Fibroblast of lung (primary cell): ENCODE data around the gene ZFR. TPM values are rescaled to one million over a fixed set of nuclear protein-coding genes. Genes with fewer than 3 reads are reported as not detected.
"Not testable (repeated sequence)": the region's sequence is repeated elsewhere in the genome, so short reads cannot be mapped to it uniquely, and the experiment has no call there.

Experiments
- DNase-seq, 2 donors: peaks; one replicate each; pipeline versions ENCODE4 v3.0.0 to v3.0.0-alpha.2; 2010; ENCODE audit warnings: low read depth in 2 of 2
- H2AFZ ChIP-seq: 2 replicates; pipeline ENCODE4 v1.5.1; 2012; ENCODE audit warnings: low read length, control low read depth, inconsistent platforms
- H3K27ac ChIP-seq: 2 replicates; pipeline ENCODE4 v1.5.1; 2011; ENCODE audit warnings: low read length, control low read depth; ENCODE audit not compliant: insufficient read depth
- H3K27me3 ChIP-seq: 2 replicates; pipeline ENCODE4 v1.5.1; 2011; ENCODE audit warnings: mild to moderate bottlenecking, low read length; ENCODE audit not compliant: control insufficient read depth, insufficient read depth
- H3K36me3 ChIP-seq: 2 replicates; pipeline ENCODE4 v1.5.1; 2011; ENCODE audit warnings: low read length; ENCODE audit not compliant: control insufficient read depth, insufficient read depth
- H3K4me1 ChIP-seq: 2 replicates; pipeline ENCODE4 v1.5.1; 2011; ENCODE audit warnings: low read length; ENCODE audit not compliant: control insufficient read depth, insufficient read depth; ENCODE audit errors: extremely low read depth
- H3K4me2 ChIP-seq: 2 replicates; pipeline ENCODE4 v1.5.1; 2011; ENCODE audit warnings: low read length, control low read depth; ENCODE audit not compliant: insufficient read depth; ENCODE audit errors: extremely low read depth
- H3K4me3 ChIP-seq, 4 experiments: fragments of 200-600 bp in 1 of 4; sonication (generic) in 1 of 4; replicated peaks in 1 of 4; 2 replicates each; pipeline ENCODE4 v1.5.1; 2011 to 2016; ENCODE audit warnings: low read length in 4 of 4, low read depth in 3 of 4, mild to moderate bottlenecking in 3 of 4, control low read depth in 2 of 4, inconsistent platforms in 1 of 4, mixed read lengths in 1 of 4; ENCODE audit not compliant: insufficient read depth in 1 of 4; ENCODE audit errors: control extremely low read depth in 1 of 4
- H3K79me2 ChIP-seq: 2 replicates; pipeline ENCODE4 v1.5.1; 2012; ENCODE audit warnings: mild to moderate bottlenecking, low read length, inconsistent platforms; ENCODE audit not compliant: control insufficient read depth, insufficient read depth
- H3K9ac ChIP-seq: 2 replicates; pipeline ENCODE4 v1.5.1; 2011; ENCODE audit warnings: mild to moderate bottlenecking, low read length, control low read depth; ENCODE audit not compliant: insufficient read depth
- H3K9me3 ChIP-seq: 2 replicates; pipeline ENCODE4 v1.5.1; 2012; ENCODE audit warnings: low read depth, low read length; ENCODE audit not compliant: control insufficient read depth, insufficient read depth
- H4K20me1 ChIP-seq: 2 replicates; pipeline ENCODE4 v1.5.1; 2011; ENCODE audit warnings: low read length; ENCODE audit not compliant: control insufficient read depth, insufficient read depth; ENCODE audit errors: extremely low read depth
- CTCF ChIP-seq, 2 donors: IDR thresholded peaks in 1 of 2; conservative IDR thresholded peaks in 1 of 2; 1 replicate in 1 of 2; 2 replicates in 1 of 2; pipeline ENCODE4 v1.5.1; 2011 to 2012; ENCODE audit warnings: low read length in 2 of 2, control low read depth in 1 of 2, inconsistent platforms in 1 of 2, low read depth in 1 of 2, mild to moderate bottlenecking in 1 of 2
- EZH2 ChIP-seq: IDR thresholded peaks from 2 replicates; pipeline ENCODE4 v1.5.1; 2012; ENCODE audit warnings: low read length, control low read depth, mild to moderate bottlenecking; ENCODE audit errors: missing control alignments
- polyA plus RNA-seq, 2 donors: library from polyadenylated mRNA; depleted of rRNA in 1 of 2; stranded (reverse) in 1 of 2; unstranded in 1 of 2; fragments of >200 nt; gene quantifications; 2 replicates each; pipeline ENCODE4 v1.2.1, GENCODE V29; 2011 to 2012; ENCODE audit warnings: missing spikeins in 1 of 2
- total RNA-seq: library from RNA; depleted of rRNA; stranded (reverse); fragments of >200 nt; gene quantifications from 2 replicates; pipeline ENCODE4 v1.2.1, GENCODE V29; 2014

ZFR gene
- total and polyA plus RNA-seq, 2 donors (not counting 1 experiment from before 2014, with no cell fraction given) = 56.8 to 113 TPM

DNA sequence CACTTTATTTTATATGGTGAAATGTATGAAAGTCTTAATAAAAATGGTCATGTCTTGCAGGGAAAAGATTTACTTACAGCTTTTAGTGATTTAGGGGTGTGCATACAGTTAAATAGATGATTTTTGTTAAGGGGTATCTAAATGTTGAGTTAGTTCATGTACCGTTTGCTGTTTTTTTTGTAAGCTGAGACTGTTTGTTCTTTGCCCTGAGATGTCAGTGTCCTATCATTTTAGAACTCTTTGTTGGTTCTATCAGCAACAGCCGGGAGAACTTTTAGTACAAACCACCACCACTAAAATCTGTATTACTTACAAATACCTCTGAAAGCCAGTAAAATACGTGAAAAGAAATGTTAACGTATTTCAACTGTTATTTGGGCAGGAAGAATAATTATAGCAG lies 75.5 kb downstream of the ZFR start:
- no peaks in the 10 kb centered on the region for H3K79me2 ChIP-seq
- no peak overlapping the region for H3K9ac ChIP-seq
- H3K27me3 ChIP-seq = no peaks in the 10 kb centered on the region
- H3K27ac ChIP-seq = no peak overlapping the region
- H3K4me1 ChIP-seq = no peaks in the 10 kb centered on the region
- no peaks in the 10 kb centered on the region for H4K20me1 ChIP-seq
- H3K4me3 ChIP-seq = no peak overlapping the region
- no peak overlapping the region for H2AFZ ChIP-seq
- TF ChIP-seq CTCF (conservative IDR thresholded peaks at IDR 0.05 in 1 of 2, IDR thresholded peaks at IDR 0.05 in 1 of 2; ENCODE audit: low read depth in 1 of 2, low read length in 2 of 2) (no peak), EZH2 (no peak)
- no peak overlapping the region for H3K4me2 ChIP-seq
- no peaks in the 10 kb centered on the region for H3K9me3 ChIP-seq
- DNase-seq = no peak
- no peaks in the 10 kb centered on the region for H3K36me3 ChIP-seq

- not testable (repeated sequence) for H3K9ac ChIP-seq, H3K27ac ChIP-seq, H4K20me1 ChIP-seq, H2AFZ ChIP-seq, H3K9me3 ChIP-seq, H3K27me3 ChIP-seq, H3K4me3 ChIP-seq, H3K79me2 ChIP-seq, H3K36me3 ChIP-seq, H3K4me2 ChIP-seq, DNase-seq, H3K4me1 ChIP-seq
Observed at GRCh38 chr5:32367271-32367670, 77.3 kb downstream of the ZFR start.

- Histone ChIP-seq H3K9ac (no peak overlapping the region), H3K4me1 (no peaks in the 10 kb centered on the region), H3K27ac (no peak overlapping the region), H3K4me3 (no peak overlapping the region), H4K20me1 (no peaks in the 10 kb centered on the region), H3K4me2 (no peak overlapping the region), H3K36me3 (peaks cover 4% of the 10 kb centered on the region), H2AFZ (no peak overlapping the region), H3K27me3 (no peaks in the 10 kb centered on the region), H3K9me3 (no peaks in the 10 kb centered on the region), H3K79me2 (no peaks in the 10 kb centered on the region)
- DNase-seq = no peak
- TF ChIP-seq EZH2 = no peak
- no peak for TF ChIP-seq CTCF (conservative IDR thresholded peaks at IDR 0.05 in 1 of 2, IDR thresholded peaks at IDR 0.05 in 1 of 2; ENCODE audit: low read depth in 1 of 2, low read length in 2 of 2)
Observed at GRCh38 chr5:32365623-32366022, 78.9 kb downstream of the ZFR start.
